ENCODE measurements around the gene ADIRF. TPM values are rescaled to one million over a fixed set of nuclear protein-coding genes. Genes with fewer than 3 reads are reported as not detected.

The ADIRF gene
- total RNA-seq, 4 donors from 2014 or later, result 79.1 to 131 (median 104) TPM

GRCh38 chr10:86963341-86963919 lies 4.9 kb upstream of the ADIRF start:
- DNase-seq (ENCODE audit: low spot score in 2 of 2), result peak; percentile 50 to 74
- Histone ChIP-seq H3K9me3 (no peaks in the 10 kb centered on the region), H3K4me1 (peaks cover 81% of the 10 kb centered on the region), H3K36me3 (no peaks in the 10 kb centered on the region), H3K27me3 (no peaks in the 10 kb centered on the region), H3K4me3 (no peak overlapping the region), H3K27ac (no peak overlapping the region)
- 88% methylated on average over 12 of the region's 12 CpGs for whole genome bisulfite sequencing
- TF ChIP-seq POLR2AphosphoS5 (IDR thresholded peaks at IDR 0.05) (no peak), CTCF (IDR thresholded peaks at IDR 0.05) (no peak), POLR2A (IDR thresholded peaks at IDR 0.05) (no peak), EP300 (IDR thresholded peaks at IDR 0.05) (no peak)

DNA sequence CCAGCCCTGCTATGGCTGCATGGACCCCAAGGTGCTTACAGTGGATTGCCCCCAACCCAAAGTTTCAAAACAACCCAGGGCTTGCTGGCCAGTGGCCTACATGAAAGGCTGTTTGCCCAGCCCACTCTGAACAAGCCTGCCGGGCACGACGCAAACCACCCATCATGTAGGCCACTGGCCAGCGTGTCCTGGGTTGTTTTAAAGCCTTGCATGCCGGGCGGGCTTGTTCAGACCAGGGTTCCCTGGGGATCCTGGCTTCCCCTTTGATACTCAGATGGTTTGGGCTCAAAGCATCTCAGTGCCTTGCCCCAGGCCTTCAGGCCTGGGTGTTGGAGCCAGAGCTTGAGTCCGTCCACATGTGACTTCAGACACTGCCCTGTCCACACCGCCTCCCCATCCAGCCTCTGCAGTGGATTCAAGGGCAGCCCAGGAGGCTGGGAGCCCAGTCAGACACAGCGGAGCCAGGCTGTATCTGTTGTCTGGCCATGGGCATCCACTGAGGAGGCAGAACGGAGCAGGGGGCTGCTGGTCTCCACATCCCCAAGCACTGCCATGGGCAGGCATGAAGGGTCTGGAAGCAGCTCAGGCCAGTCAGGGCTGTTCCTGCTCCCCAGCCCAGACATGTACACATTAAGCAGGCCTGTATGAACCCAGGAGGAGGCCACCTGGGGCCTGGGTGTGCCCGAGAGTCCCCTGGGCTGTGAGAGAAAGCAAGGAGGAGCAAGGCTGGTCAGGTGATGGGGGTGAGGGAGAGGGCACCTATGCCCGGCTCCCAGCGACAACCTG lies 4.0 kb upstream of the ADIRF start:
- WGBS, result 72% methylated on average over 6 of the region's 13 CpGs
- Histone ChIP-seq H3K9me3 (no peaks in the 10 kb centered on the region), H3K36me3 (no peaks in the 10 kb centered on the region), H3K4me3 (no peak overlapping the region), H3K27me3 (no peaks in the 10 kb centered on the region), H3K4me1 (peaks cover 81% of the 10 kb centered on the region), H3K27ac (no peak overlapping the region)
- DNase-seq (ENCODE audit: low spot score in 2 of 2), result peak; percentile 61 to 78
- TF ChIP-seq POLR2A (IDR thresholded peaks at IDR 0.05) (no peak), POLR2AphosphoS5 (IDR thresholded peaks at IDR 0.05) (no peak), EP300 (IDR thresholded peaks at IDR 0.05) (no peak)

GRCh38 chr10:86964847-86965190 lies 3.5 kb upstream of the ADIRF start:
- TF ChIP-seq CTCF (IDR thresholded peaks at IDR 0.05), result no peak
- no peak for TF ChIP-seq POLR2A (IDR thresholded peaks at IDR 0.05)
- TF ChIP-seq POLR2AphosphoS5 (IDR thresholded peaks at IDR 0.05), result no peak
- WGBS, result 60% methylated on average over 2 of the region's 2 CpGs

GRCh38 chr10:86965986-86966654 lies 2.2 kb upstream of the ADIRF start:
- DNase-seq (ENCODE audit: low spot score in 2 of 2), result peak in 1 of 2 donors; percentile 31
- peaks cover 77% of the 10 kb centered on the region for H3K4me1 ChIP-seq
- H3K4me3 ChIP-seq, result peak overlapping the region; percentile 74
- H3K36me3 ChIP-seq, result no peaks in the 10 kb centered on the region
- H3K27ac ChIP-seq, result peak overlapping the region; percentile 99
- 27% methylated on average over 11 of the region's 11 CpGs for WGBS
- no peaks in the 10 kb centered on the region for H3K9me3 ChIP-seq
- no peaks in the 10 kb centered on the region for H3K27me3 ChIP-seq
- TF ChIP-seq CTCF (IDR thresholded peaks at IDR 0.05) (no peak), EP300 (IDR thresholded peaks at IDR 0.05) (no peak), POLR2AphosphoS5 (IDR thresholded peaks at IDR 0.05) (no peak), POLR2A (IDR thresholded peaks at IDR 0.05) (no peak)

More at GRCh38 chr10:86964847-86965190, 3.5 kb upstream of the ADIRF start:
- no peaks in the 10 kb centered on the region for H3K27me3 ChIP-seq
- no peak overlapping the region for H3K4me3 ChIP-seq
- H3K9me3 ChIP-seq, result no peaks in the 10 kb centered on the region
- peak in 1 of 2 donors; percentile 52 for DNase-seq (ENCODE audit: low spot score in 2 of 2)
- H3K4me1 ChIP-seq, result peaks cover 81% of the 10 kb centered on the region
- H3K27ac ChIP-seq, result no peak overlapping the region
- no peaks in the 10 kb centered on the region for H3K36me3 ChIP-seq

DNA sequence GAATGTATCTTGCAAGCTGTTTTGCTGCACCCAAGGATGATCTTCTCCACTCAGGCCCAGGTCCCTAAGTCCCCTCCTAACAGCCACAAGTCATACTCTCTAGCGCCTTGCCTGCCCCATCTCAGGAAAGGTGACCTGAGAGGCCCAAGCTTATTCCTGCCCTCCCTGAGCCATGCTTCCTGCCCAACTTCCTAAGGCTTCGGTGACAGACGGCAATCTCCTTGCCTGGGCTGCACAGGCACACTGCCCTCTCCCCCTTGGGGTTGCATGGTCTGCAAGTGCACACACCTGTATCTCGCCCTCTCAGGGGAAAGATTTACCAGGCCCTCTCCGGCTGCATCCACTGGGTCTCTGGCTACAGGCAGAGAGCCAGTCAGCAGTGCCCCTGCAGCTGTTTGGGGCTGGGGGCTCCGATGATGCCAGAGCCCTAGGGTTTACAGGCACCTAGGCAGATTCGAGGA lies 771 bp upstream of the ADIRF start:
- Histone ChIP-seq H3K27me3 (no peaks in the 10 kb centered on the region), H3K36me3 (no peaks in the 10 kb centered on the region), H3K4me3 (peak overlapping the region; percentile 74), H3K27ac (peak overlapping the region; percentile 99), H3K9me3 (no peaks in the 10 kb centered on the region), H3K4me1 (peaks cover 81% of the 10 kb centered on the region)
- 48% methylated on average over 3 of the region's 7 CpGs for whole genome bisulfite sequencing
- TF ChIP-seq POLR2A (IDR thresholded peaks at IDR 0.05) (no peak), CTCF (IDR thresholded peaks at IDR 0.05) (no peak), EP300 (IDR thresholded peaks at IDR 0.05) (no peak), POLR2AphosphoS5 (IDR thresholded peaks at IDR 0.05) (no peak)
- peak; percentile 69 for DNase-seq (ENCODE audit: low spot score in 2 of 2)
